HG02642 (cell line): ENCODE measurements around the gene PDE4D.
A peak's percentile ranks its signal among the peaks of the same experiment; 100 is the strongest.

Source experiments
- ATAC-seq: cut with Tn5 transposase; IDR thresholded peaks from one replicate; pipeline ENCODE4 v1.9.1; 2021; ENCODE audit warnings: mild to moderate bottlenecking; ENCODE audit not compliant: unreplicated experiment, poor library complexity

The PDE4D gene

GRCh38 chr5:59218424-59219045 is 675.0 kb downstream of the PDE4D start:
- ATAC-seq = no peak

GRCh38 chr5:59216841-59217240 is 676.7 kb downstream of the PDE4D start:
- no peak for ATAC-seq

- no peak for ATAC-seq
These were observed 680.9 kb downstream of the PDE4D start for GRCh38 chr5:59212596-59212995.

GRCh38 chr5:59209758-59210359 is 683.7 kb downstream of the PDE4D start:
- ATAC-seq = no peak

- no peak for ATAC-seq
These were observed 685.1 kb downstream of the PDE4D start for GRCh38 chr5:59208474-59208873.

- no peak for ATAC-seq
These were observed 686.1 kb downstream of the PDE4D start for GRCh38 chr5:59207401-59207800.

- ATAC-seq = no peak
These were observed 687.4 kb downstream of the PDE4D start for GRCh38 chr5:59206132-59206581.

GRCh38 chr5:59204114-59204897 is 689.2 kb downstream of the PDE4D start:
- no peak for ATAC-seq

- ATAC-seq = no peak
These were observed 693.7 kb downstream of the PDE4D start for GRCh38 chr5:59199868-59200267.

GRCh38 chr5:59198832-59199231 is 694.7 kb downstream of the PDE4D start:
- no peak for ATAC-seq

GRCh38 chr5:59198365-59198764 is 695.2 kb downstream of the PDE4D start:
- no peak for ATAC-seq

GRCh38 chr5:59197911-59198310 is 695.6 kb downstream of the PDE4D start:
- no peak for ATAC-seq

- ATAC-seq = no peak
These were observed 699.8 kb downstream of the PDE4D start for GRCh38 chr5:59193616-59194319.

GRCh38 chr5:59190746-59191145 is 702.8 kb downstream of the PDE4D start:
- ATAC-seq = no peak

- no peak for ATAC-seq
These were observed 703.9 kb downstream of the PDE4D start for GRCh38 chr5:59189472-59190244.

- ATAC-seq = peak; percentile 82
These were observed 704.9 kb downstream of the PDE4D start for GRCh38 chr5:59188419-59189225.

- no peak for ATAC-seq
These were observed 705.7 kb downstream of the PDE4D start for GRCh38 chr5:59187857-59188256.

- ATAC-seq = no peak
These were observed 706.9 kb downstream of the PDE4D start for GRCh38 chr5:59186623-59187022.

- ATAC-seq = no peak
These were observed 707.7 kb downstream of the PDE4D start for GRCh38 chr5:59185757-59186385.
